ENCODE results near the gene FIBP.

DNA sequence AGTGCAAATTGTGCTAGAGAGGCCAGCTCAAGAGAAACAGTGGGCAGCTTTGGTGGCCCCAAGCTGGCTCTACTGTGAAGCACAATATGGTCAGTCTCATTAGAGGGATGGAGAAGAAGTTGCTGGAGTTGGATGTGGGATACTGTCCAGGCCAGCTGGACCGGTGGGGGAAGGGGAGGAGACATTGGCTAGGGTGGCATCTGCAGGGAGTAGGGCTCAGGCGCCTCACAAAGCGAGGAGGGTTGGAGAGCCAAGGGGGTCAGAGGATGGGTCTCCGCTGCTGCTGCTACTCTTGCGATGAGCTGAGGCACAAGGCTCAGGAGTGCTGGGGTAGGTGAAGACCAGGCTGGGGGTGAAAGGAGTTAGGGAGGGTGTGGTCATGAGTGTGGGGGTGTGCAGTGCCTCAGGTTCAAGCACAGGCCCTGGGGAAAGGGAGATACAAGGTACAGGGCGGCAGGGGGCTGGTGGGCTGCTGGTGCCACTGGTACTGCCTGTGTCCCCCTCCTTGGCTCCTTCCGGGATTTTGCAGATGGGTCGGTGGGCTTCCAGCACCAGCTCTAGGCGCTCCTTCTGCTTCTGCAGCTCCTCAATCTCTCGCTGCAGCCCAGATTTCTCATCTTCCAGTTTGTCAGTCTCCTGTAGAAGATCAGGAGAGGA, 4.5 kb upstream of the FIBP start:
- TF ChIP-seq, protein P1, sequence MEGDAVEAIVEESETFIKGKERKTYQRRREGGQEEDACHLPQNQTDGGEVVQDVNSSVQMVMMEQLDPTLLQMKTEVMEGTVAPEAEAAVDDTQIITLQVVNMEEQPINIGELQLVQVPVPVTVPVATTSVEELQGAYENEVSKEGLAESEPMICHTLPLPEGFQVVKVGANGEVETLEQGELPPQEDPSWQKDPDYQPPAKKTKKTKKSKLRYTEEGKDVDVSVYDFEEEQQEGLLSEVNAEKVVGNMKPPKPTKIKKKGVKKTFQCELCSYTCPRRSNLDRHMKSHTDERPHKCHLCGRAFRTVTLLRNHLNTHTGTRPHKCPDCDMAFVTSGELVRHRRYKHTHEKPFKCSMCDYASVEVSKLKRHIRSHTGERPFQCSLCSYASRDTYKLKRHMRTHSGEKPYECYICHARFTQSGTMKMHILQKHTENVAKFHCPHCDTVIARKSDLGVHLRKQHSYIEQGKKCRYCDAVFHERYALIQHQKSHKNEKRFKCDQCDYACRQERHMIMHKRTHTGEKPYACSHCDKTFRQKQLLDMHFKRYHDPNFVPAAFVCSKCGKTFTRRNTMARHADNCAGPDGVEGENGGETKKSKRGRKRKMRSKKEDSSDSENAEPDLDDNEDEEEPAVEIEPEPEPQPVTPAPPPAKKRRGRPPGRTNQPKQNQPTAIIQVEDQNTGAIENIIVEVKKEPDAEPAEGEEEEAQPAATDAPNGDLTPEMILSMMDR (IDR thresholded peaks at IDR 0.05), result no peak
- TF ChIP-seq POLR2A (IDR thresholded peaks at IDR 0.05) (no peak), EP300 (IDR thresholded peaks at IDR 0.05) (no peak)

Data from ovary (tissue), 3 donors.